HepG2 (cell line): ENCODE data around the gene AHNAK. TPM values are rescaled to one million over a fixed set of nuclear protein-coding genes. Genes with fewer than 3 reads are reported as not detected.

Experiments used
- CREM ChIP-seq, 2 experiments: sonication (generic) in 1 of 2; formaldehyde crosslinking in 1 of 2; IDR thresholded peaks; 2 replicates each; pipeline versions ENCODE4 v1.4.0 to v1.6.1; 2016 to 2020; ENCODE audit warnings: antibody characterized with exemption in 1 of 2, mild to moderate bottlenecking in 1 of 2, missing genetic modification reagents in 1 of 2
- EED ChIP-seq: sonication (generic); formaldehyde crosslinking; IDR thresholded peaks from 2 replicates; pipeline ENCODE4 v1.5.0; 2020; ENCODE audit warnings: mild to moderate bottlenecking, missing genetic modification reagents
- FOXC1 ChIP-seq: sonication (generic); formaldehyde crosslinking; IDR thresholded peaks from 2 replicates; pipeline ENCODE4 v1.8.0; 2022; ENCODE audit warnings: mild to moderate bottlenecking, missing genetic modification reagents, borderline replicate concordance
- GTF3A ChIP-seq: sonication (generic); formaldehyde crosslinking; conservative IDR thresholded peaks from 2 replicates; pipeline ENCODE4 v1.4.0; 2020; ENCODE audit warnings: mild to moderate bottlenecking, missing genetic modification reagents
- IKZF1 ChIP-seq: fragments of 450-650 bp; IDR thresholded peaks from 2 replicates; pipeline ENCODE4 v1.7.1; 2016
- KLF16 ChIP-seq, 2 experiments: sonication (generic) in 1 of 2; formaldehyde crosslinking in 1 of 2; IDR thresholded peaks; 2 replicates each; pipeline versions ENCODE4 v1.6.1 to v1.8.0; 2016 to 2023; ENCODE audit warnings: missing genetic modification reagents in 2 of 2, missing compliant biosample characterization in 1 of 2
- LCORL ChIP-seq, 2 experiments: fragments of 450-650 bp in 1 of 2; sonication (generic) in 1 of 2; formaldehyde crosslinking in 1 of 2; IDR thresholded peaks; 2 replicates each; pipeline versions ENCODE4 v1.5.0 to v1.6.1; 2017 to 2020; ENCODE audit warnings: antibody characterized with exemption in 1 of 2, missing genetic modification reagents in 1 of 2
- NKX3-1 ChIP-seq: sonication (generic); formaldehyde crosslinking; IDR thresholded peaks from 2 replicates; pipeline ENCODE4 v1.5.0; 2020; ENCODE audit warnings: missing genetic modification reagents
- PAF1 ChIP-seq: IDR thresholded peaks from 2 replicates; pipeline ENCODE4 v1.6.1; 2016; ENCODE audit warnings: missing genetic modification reagents, missing compliant biosample characterization
- RBAK ChIP-seq: sonication (generic); formaldehyde crosslinking; IDR thresholded peaks from 2 replicates; pipeline ENCODE4 v1.5.1; 2020; ENCODE audit warnings: mild to moderate bottlenecking, missing genetic modification reagents
- SNAI1 ChIP-seq: sonication (generic); formaldehyde crosslinking; IDR thresholded peaks from 2 replicates; pipeline ENCODE4 v1.5.0; 2020; ENCODE audit warnings: mild to moderate bottlenecking, missing genetic modification reagents, borderline replicate concordance
- TSC22D2 ChIP-seq: sonication (generic); formaldehyde crosslinking; IDR thresholded peaks from 2 replicates; pipeline ENCODE4 v1.5.1; 2020; ENCODE audit warnings: missing genetic modification reagents, mild to moderate bottlenecking, borderline replicate concordance
- USF2 ChIP-seq, 2 experiments: sonication (generic) in 1 of 2; formaldehyde crosslinking in 1 of 2; IDR thresholded peaks; 2 replicates each; pipeline versions ENCODE4 v1.5.1 to v1.6.1; 2011 to 2020; ENCODE audit warnings: borderline replicate concordance in 1 of 2, low read depth in 1 of 2, low read length in 1 of 2, mild to moderate bottlenecking in 1 of 2, missing genetic modification reagents in 1 of 2, moderate library complexity in 1 of 2
- ZBED4 ChIP-seq: sonication (generic); formaldehyde crosslinking; IDR thresholded peaks from 2 replicates; pipeline ENCODE4 v1.4.0; 2020; ENCODE audit warnings: missing genetic modification reagents, borderline replicate concordance
- ZZZ3 ChIP-seq: sonication (generic); formaldehyde crosslinking; IDR thresholded peaks from 2 replicates; pipeline ENCODE4 v1.4.0; 2020; ENCODE audit warnings: missing genetic modification reagents, mild to moderate bottlenecking, borderline replicate concordance
- polyA plus RNA-seq, 8 experiments: library from polyadenylated mRNA; depleted of rRNA in 3 of 8; stranded (reverse) in 7 of 8; unstranded in 1 of 8; fragments of >200 nt; fragmentation: Illumina TruSeq in 4 of 8; extraction: Trizol in 4 of 8; gene quantifications; 2 replicates each; pipeline versions ENCODE4 v1.2.1 to v1.2.3, GENCODE V29; 2011 to 2016; ENCODE audit warnings: low read depth in 4 of 8, missing spikeins in 1 of 8, mixed read lengths in 1 of 8; ENCODE audit not compliant: insufficient read depth in 1 of 8
- total RNA-seq, 5 experiments: library from RNA; depleted of rRNA; stranded (reverse); fragments of >200 nt; fragmentation: Illumina TruSeq; extraction: Trizol; gene quantifications; 2 replicates each; pipeline ENCODE4 v1.2.3, GENCODE V29; 2016; ENCODE audit warnings: low read depth in 1 of 5
- TF ChIP-seq, protein P1 (sequence below): IDR thresholded peaks from 2 replicates; pipeline ENCODE4 v1.6.1; 2012; ENCODE audit warnings: low read length, improper control_type of control experiment
- TF ChIP-seq, protein P2 (sequence below): fragments of 450-650 bp; IDR thresholded peaks from 2 replicates; pipeline ENCODE4 v1.6.1; 2016

Gene AHNAK
- total and polyA plus RNA-seq, 2 of the 13 experiments (the other 11 are each of a cell fraction or from before 2014, with no cell fraction given): 23.4 to 25.0 TPM

- no peak for TF ChIP-seq ZBED4 (CRISPR knock-in tag)
- no peak for TF ChIP-seq NKX3-1 (CRISPR knock-in tag)
- no peak for TF ChIP-seq IKZF1
- peak; percentile 31; the same call in 1 of the 2 replicates for TF ChIP-seq USF2 (IDR thresholded peaks at IDR 0.05; ENCODE audit: low read depth, low read length)
- TF ChIP-seq USF2 (CRISPR knock-in tag; IDR thresholded peaks at IDR 0.05; ENCODE audit: borderline replicate concordance): peak; percentile 56; the same call in 1 of the 2 replicates
- TF ChIP-seq, protein P1, sequence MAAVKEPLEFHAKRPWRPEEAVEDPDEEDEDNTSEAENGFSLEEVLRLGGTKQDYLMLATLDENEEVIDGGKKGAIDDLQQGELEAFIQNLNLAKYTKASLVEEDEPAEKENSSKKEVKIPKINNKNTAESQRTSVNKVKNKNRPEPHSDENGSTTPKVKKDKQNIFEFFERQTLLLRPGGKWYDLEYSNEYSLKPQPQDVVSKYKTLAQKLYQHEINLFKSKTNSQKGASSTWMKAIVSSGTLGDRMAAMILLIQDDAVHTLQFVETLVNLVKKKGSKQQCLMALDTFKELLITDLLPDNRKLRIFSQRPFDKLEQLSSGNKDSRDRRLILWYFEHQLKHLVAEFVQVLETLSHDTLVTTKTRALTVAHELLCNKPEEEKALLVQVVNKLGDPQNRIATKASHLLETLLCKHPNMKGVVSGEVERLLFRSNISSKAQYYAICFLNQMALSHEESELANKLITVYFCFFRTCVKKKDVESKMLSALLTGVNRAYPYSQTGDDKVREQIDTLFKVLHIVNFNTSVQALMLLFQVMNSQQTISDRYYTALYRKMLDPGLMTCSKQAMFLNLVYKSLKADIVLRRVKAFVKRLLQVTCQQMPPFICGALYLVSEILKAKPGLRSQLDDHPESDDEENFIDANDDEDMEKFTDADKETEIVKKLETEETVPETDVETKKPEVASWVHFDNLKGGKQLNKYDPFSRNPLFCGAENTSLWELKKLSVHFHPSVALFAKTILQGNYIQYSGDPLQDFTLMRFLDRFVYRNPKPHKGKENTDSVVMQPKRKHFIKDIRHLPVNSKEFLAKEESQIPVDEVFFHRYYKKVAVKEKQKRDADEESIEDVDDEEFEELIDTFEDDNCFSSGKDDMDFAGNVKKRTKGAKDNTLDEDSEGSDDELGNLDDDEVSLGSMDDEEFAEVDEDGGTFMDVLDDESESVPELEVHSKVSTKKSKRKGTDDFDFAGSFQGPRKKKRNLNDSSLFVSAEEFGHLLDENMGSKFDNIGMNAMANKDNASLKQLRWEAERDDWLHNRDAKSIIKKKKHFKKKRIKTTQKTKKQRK: no peak
- TF ChIP-seq KLF16 (CRISPR knock-in tag; IDR thresholded peaks at IDR 0.05): no peak
- no peak for TF ChIP-seq PAF1 (CRISPR knock-in tag)
- no peak for TF ChIP-seq CREM (IDR thresholded peaks at IDR 0.05)
- TF ChIP-seq CREM (CRISPR knock-in tag; IDR thresholded peaks at IDR 0.05): no peak
- TF ChIP-seq, protein P2, sequence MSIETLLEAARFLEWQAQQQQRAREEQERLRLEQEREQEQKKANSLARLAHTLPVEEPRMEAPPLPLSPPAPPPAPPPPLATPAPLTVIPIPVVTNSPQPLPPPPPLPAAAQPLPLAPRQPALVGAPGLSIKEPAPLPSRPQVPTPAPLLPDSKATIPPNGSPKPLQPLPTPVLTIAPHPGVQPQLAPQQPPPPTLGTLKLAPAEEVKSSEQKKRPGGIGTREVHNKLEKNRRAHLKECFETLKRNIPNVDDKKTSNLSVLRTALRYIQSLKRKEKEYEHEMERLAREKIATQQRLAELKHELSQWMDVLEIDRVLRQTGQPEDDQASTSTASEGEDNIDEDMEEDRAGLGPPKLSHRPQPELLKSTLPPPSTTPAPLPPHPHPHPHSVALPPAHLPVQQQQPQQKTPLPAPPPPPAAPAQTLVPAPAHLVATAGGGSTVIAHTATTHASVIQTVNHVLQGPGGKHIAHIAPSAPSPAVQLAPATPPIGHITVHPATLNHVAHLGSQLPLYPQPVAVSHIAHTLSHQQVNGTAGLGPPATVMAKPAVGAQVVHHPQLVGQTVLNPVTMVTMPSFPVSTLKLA: no peak
- no peak for TF ChIP-seq RBAK (CRISPR knock-in tag)
- TF ChIP-seq LCORL (IDR thresholded peaks at IDR 0.05): no peak
- peak; percentile 64; the same call in 1 of the 2 replicates for TF ChIP-seq LCORL (CRISPR knock-in tag; IDR thresholded peaks at IDR 0.05)
- no peak for TF ChIP-seq EED
- no peak for TF ChIP-seq GTF3A
- TF ChIP-seq TSC22D2: no peak
- no peak for TF ChIP-seq ZZZ3 (CRISPR knock-in tag)
- no peak for TF ChIP-seq SNAI1 (CRISPR knock-in tag)
- no peak for TF ChIP-seq FOXC1 (CRISPR knock-in tag)
Measured at GRCh38 chr11:62499944-62500649, 46.5 kb downstream of the AHNAK start (continued).
